ENCODE measurements around the gene SEC14L2. TPM values are rescaled to one million over a fixed set of nuclear protein-coding genes. Genes with fewer than 3 reads are reported as not detected.

Gene SEC14L2
- total and polyA plus RNA-seq, 10 of the 15 experiments (the other 5 are each of a cell fraction or from before 2014, with no cell fraction given), result 0.08 to 4.0 (median 0.48) TPM

GRCh38 chr22:30439226-30439625 lies 42.4 kb downstream of the SEC14L2 start:
- SMC1A ChIA-PET (ENCODE audit: uncharacterized antibody, unreplicated experiment), result interaction anchor here (1.2 to 2.6 kb wide), 2 partner anchors 16 kb away, joined by 4 to 11 read pairs; no protein-coding TSS in a partner anchor
- TF ChIP-seq, protein P1, sequence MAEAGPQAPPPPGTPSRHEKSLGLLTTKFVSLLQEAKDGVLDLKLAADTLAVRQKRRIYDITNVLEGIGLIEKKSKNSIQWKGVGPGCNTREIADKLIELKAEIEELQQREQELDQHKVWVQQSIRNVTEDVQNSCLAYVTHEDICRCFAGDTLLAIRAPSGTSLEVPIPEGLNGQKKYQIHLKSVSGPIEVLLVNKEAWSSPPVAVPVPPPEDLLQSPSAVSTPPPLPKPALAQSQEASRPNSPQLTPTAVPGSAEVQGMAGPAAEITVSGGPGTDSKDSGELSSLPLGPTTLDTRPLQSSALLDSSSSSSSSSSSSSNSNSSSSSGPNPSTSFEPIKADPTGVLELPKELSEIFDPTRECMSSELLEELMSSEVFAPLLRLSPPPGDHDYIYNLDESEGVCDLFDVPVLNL (IDR thresholded peaks at IDR 0.05; ENCODE audit: low read depth, low read length), result no peak
- TF ChIP-seq ATF7 (IDR thresholded peaks at IDR 0.05; ENCODE audit: low read depth) (no peak), CTCF (IDR thresholded peaks at IDR 0.05 in 2 of 3, conservative IDR thresholded peaks at IDR 0.05 in 1 of 3; ENCODE audit: control insufficient read depth in 2 of 3, extremely low read depth in 1 of 3, insufficient read depth in 1 of 3, low read depth in 3 of 3, low read length in 3 of 3) (no peak), GATAD2B (conservative IDR thresholded peaks at IDR 0.05; ENCODE audit: low read depth) (no peak), POLR2AphosphoS5 (IDR thresholded peaks at IDR 0.05; ENCODE audit: low read length) (no peak), ZBED1 (IDR thresholded peaks at IDR 0.05; ENCODE audit: borderline replicate concordance) (no peak), KDM1A (IDR thresholded peaks at IDR 0.05; ENCODE audit: borderline replicate concordance) (no peak), MTA3 (IDR thresholded peaks at IDR 0.05; ENCODE audit: borderline replicate concordance, low read length) (no peak), BMI1 (IDR thresholded peaks at IDR 0.05; ENCODE audit: borderline replicate concordance) (no peak), MEF2B (IDR thresholded peaks at IDR 0.05; ENCODE audit: partially characterized antibody, poor library complexity, severe bottlenecking) (no peak), ZSCAN29 (IDR thresholded peaks at IDR 0.05) (no peak), NFYB (IDR thresholded peaks at IDR 0.05; ENCODE audit: insufficient read depth, low read depth, low read length) (no peak), HSF1 (IDR thresholded peaks at IDR 0.05; ENCODE audit: low read depth, low read length) (no peak), HCFC1 (IDR thresholded peaks at IDR 0.05; ENCODE audit: low read length) (no peak), GABPA (IDR thresholded peaks at IDR 0.05; ENCODE audit: low read depth) (no peak), FOXM1 (IDR thresholded peaks at IDR 0.05; ENCODE audit: low read depth, low read length) (no peak)
- TF ChIP-seq, protein P2, sequence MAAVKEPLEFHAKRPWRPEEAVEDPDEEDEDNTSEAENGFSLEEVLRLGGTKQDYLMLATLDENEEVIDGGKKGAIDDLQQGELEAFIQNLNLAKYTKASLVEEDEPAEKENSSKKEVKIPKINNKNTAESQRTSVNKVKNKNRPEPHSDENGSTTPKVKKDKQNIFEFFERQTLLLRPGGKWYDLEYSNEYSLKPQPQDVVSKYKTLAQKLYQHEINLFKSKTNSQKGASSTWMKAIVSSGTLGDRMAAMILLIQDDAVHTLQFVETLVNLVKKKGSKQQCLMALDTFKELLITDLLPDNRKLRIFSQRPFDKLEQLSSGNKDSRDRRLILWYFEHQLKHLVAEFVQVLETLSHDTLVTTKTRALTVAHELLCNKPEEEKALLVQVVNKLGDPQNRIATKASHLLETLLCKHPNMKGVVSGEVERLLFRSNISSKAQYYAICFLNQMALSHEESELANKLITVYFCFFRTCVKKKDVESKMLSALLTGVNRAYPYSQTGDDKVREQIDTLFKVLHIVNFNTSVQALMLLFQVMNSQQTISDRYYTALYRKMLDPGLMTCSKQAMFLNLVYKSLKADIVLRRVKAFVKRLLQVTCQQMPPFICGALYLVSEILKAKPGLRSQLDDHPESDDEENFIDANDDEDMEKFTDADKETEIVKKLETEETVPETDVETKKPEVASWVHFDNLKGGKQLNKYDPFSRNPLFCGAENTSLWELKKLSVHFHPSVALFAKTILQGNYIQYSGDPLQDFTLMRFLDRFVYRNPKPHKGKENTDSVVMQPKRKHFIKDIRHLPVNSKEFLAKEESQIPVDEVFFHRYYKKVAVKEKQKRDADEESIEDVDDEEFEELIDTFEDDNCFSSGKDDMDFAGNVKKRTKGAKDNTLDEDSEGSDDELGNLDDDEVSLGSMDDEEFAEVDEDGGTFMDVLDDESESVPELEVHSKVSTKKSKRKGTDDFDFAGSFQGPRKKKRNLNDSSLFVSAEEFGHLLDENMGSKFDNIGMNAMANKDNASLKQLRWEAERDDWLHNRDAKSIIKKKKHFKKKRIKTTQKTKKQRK (IDR thresholded peaks at IDR 0.05; ENCODE audit: low read depth, low read length), result no peak

More at GRCh38 chr22:30439226-30439625, 42.4 kb downstream of the SEC14L2 start:
- ChIA-PET POLR2A (no interaction called here), CTCF (no interaction called here), RAD21 (ENCODE audit: unreplicated experiment) (no interaction called here)
- no peaks in the 10 kb centered on the region for H3K36me3 ChIP-seq (ENCODE audit: control insufficient read depth in 2 of 2, insufficient read depth in 2 of 2, low read length in 1 of 2)
- ATAC-seq (no peak), DNase-seq (ENCODE audit: low read depth, low spot score) (no peak), FAIRE-seq (no peak)
- no peak overlapping the region for H3K9ac ChIP-seq (ENCODE audit: control insufficient read depth, insufficient read depth, low read length)
- H3K4me2 ChIP-seq (ENCODE audit: control insufficient read depth, insufficient read depth), result no peak overlapping the region
- in situ Hi-C loops (cut with MboI), result no loop called here
- no peak overlapping the region for H3K27ac ChIP-seq (ENCODE audit: control insufficient read depth, insufficient read depth)
- WGBS (ENCODE audit: insufficient coverage, insufficient replicate concordance, low lambda C conversion rate, missing lambda C conversion rate), result 84% methylated on average over 4 of the region's 4 CpGs
- peaks cover 8% of the 10 kb centered on the region; the same call in 2 of the 3 replicates for H3K9me3 ChIP-seq (replicated peaks; ENCODE audit: control insufficient read depth, insufficient read depth, low read length)
- no peaks in the 10 kb centered on the region for H3K27me3 ChIP-seq (replicated peaks in 1 of 2; ENCODE audit: control insufficient read depth in 2 of 2, insufficient read depth in 2 of 2, low read length in 1 of 2)
- H3K79me2 ChIP-seq (ENCODE audit: control insufficient read depth, insufficient read depth, low read length), result no peaks in the 10 kb centered on the region
- no peak overlapping the region for H2AFZ ChIP-seq (ENCODE audit: control insufficient read depth, low read depth, low read length)
- H3K4me3 ChIP-seq, result no peak overlapping the region
- intact Hi-C loops (cut with micrococcal nuclease; ENCODE audit: unreplicated experiment), result no loop called here
- H3K4me1 ChIP-seq (ENCODE audit: control insufficient read depth, insufficient read depth, low read length), result peaks cover 20% of the 10 kb centered on the region
- BruUV-seq (replicated peaks), result no TSS peak
- H4K20me1 ChIP-seq (ENCODE audit: control insufficient read depth, insufficient read depth), result no peaks in the 10 kb centered on the region

Measured in GM12878 (cell line).